KMS-11 (cell line): Measurements from ENCODE around the gene VCAN.
A peak's percentile ranks its signal among the peaks of the same experiment; 100 is the strongest.

Experiments
- H2AFZ ChIP-seq: fragments of 200-600 bp; sonication (generic); 2 replicates; pipeline ENCODE4 v1.6.1; 2016; ENCODE audit warnings: antibody characterized with exemption, mixed run types, low read depth
- H3K27ac ChIP-seq: fragments of 200-600 bp; sonication (generic); 2 replicates; pipeline ENCODE4 v1.6.1; 2016; ENCODE audit warnings: mild to moderate bottlenecking, mixed run types
- H3K27me3 ChIP-seq: fragments of 200-600 bp; sonication (generic); 2 replicates; pipeline ENCODE4 v1.6.1; 2017; ENCODE audit warnings: mild to moderate bottlenecking, low read depth, mixed run types, moderate library complexity; ENCODE audit not compliant: insufficient read depth
- H3K36me3 ChIP-seq: fragments of 200-600 bp; sonication (generic); 2 replicates; pipeline ENCODE4 v1.6.1; 2017; ENCODE audit warnings: mild to moderate bottlenecking, mixed run types; ENCODE audit not compliant: insufficient read depth
- H3K4me1 ChIP-seq: fragments of 200-600 bp; sonication (generic); 2 replicates; pipeline ENCODE4 v1.6.1; 2016; ENCODE audit warnings: mild to moderate bottlenecking, low read depth, mixed run types; ENCODE audit not compliant: poor library complexity, severe bottlenecking
- H3K4me2 ChIP-seq: fragments of 200-600 bp; sonication (generic); 2 replicates; pipeline ENCODE4 v1.7.0; 2016; ENCODE audit warnings: mild to moderate bottlenecking, mixed run types
- H3K4me3 ChIP-seq: fragments of 200-600 bp; sonication (generic); IDR thresholded peaks from 2 replicates; pipeline ENCODE4 v1.6.1; 2017; ENCODE audit warnings: low read depth, low read length, mixed read lengths; ENCODE audit not compliant: insufficient read depth
- H3K79me2 ChIP-seq: fragments of 200-600 bp; sonication (generic); 2 replicates; pipeline ENCODE4 v1.6.1; 2016; ENCODE audit warnings: low read depth, mixed run types; ENCODE audit not compliant: insufficient read depth
- H3K9ac ChIP-seq: fragments of 200-600 bp; sonication (generic); 2 replicates; pipeline ENCODE4 v1.6.1; 2016; ENCODE audit warnings: mild to moderate bottlenecking, mixed run types
- H4K20me1 ChIP-seq: fragments of 200-600 bp; sonication (generic); 2 replicates; pipeline ENCODE4 v1.6.1; 2016; ENCODE audit warnings: mild to moderate bottlenecking, mixed run types; ENCODE audit not compliant: insufficient read depth
- TF ChIP-seq, protein P1 (sequence below): fragments of 200-600 bp; sonication (generic); conservative IDR thresholded peaks from 2 replicates; pipeline ENCODE4 v1.6.1; 2017; ENCODE audit warnings: low read depth, mild to moderate bottlenecking, antibody characterized with exemption, low read length, moderate library complexity, mixed read lengths

The VCAN gene

DNA sequence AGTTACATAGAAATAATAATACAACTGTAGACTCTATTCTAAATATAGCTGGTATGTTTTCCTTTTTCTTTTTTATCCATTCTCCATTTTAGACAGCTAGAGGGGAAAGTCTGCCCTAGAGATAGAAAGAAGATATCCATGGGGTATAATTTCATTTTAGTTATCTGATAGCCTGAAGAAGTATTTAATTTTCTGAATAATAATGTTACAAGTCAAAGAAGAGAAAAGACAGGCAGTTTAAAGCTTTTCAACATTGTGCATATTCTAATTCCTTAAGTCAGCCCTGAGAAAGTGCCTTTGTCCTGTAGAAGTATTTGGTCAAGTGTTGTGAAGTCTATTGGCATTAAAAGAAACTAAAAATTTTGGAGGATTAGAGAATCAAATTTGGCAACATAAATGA is 2.5 kb upstream of the VCAN start:
- TF ChIP-seq, protein P1, sequence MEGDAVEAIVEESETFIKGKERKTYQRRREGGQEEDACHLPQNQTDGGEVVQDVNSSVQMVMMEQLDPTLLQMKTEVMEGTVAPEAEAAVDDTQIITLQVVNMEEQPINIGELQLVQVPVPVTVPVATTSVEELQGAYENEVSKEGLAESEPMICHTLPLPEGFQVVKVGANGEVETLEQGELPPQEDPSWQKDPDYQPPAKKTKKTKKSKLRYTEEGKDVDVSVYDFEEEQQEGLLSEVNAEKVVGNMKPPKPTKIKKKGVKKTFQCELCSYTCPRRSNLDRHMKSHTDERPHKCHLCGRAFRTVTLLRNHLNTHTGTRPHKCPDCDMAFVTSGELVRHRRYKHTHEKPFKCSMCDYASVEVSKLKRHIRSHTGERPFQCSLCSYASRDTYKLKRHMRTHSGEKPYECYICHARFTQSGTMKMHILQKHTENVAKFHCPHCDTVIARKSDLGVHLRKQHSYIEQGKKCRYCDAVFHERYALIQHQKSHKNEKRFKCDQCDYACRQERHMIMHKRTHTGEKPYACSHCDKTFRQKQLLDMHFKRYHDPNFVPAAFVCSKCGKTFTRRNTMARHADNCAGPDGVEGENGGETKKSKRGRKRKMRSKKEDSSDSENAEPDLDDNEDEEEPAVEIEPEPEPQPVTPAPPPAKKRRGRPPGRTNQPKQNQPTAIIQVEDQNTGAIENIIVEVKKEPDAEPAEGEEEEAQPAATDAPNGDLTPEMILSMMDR, result no peak
- no peak overlapping the region for H3K4me3 ChIP-seq
- no peaks in the 10 kb centered on the region for H3K79me2 ChIP-seq

DNA sequence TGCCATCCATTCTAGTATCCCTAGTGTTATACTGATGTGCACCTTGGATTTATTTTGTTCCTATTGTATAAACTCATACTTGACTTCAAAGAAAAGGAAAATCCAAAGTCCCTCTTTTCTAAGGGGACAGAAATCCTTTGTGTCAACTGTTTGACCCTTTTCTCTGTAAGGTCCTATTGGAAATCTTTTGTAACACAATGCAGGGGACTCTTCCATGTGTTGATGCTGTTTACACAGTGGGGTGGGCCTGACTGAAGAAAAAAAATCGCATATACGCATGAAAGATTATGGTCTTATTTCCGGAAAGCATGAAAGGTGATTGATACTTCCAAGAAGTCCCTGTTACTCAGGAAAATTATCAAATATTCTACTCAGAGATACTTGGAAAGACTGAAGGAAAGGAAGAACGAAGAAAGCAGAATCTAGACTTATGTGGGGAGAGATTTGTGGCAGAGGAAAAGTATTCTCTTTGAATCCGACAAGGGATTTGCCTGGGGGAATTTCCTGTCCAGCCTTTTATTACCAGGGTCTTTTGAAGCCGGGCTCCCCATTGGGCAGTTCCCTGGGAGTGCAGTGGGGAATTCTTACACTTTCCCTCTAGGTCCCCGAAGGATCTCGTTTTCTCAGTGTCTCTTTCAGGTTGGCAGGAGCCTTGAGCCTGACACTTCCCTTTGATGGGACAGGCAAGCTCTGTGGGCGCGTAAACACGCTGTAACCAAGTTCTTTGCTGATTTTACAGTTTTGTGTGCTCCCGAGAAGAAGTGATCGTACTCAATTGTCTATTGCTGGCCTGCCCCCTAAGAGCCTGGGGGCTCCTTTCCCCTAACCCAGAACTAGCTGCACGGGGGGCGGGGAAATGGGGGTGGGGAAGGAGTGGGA is 779 bp upstream of the VCAN start:
- no peak overlapping the region for H3K4me2 ChIP-seq
- no peak overlapping the region for H2AFZ ChIP-seq
- TF ChIP-seq, protein P1, result no peak
- no peaks in the 10 kb centered on the region for H3K79me2 ChIP-seq
- no peaks in the 10 kb centered on the region for H4K20me1 ChIP-seq
- H3K36me3 ChIP-seq, result no peaks in the 10 kb centered on the region
- H3K27me3 ChIP-seq, result peaks cover 3% of the 10 kb centered on the region; the same call in 1 of the 2 replicates
- H3K27ac ChIP-seq, result no peak overlapping the region
- H3K9ac ChIP-seq, result no peak overlapping the region
- H3K4me1 ChIP-seq, result peaks cover 11% of the 10 kb centered on the region
- no peak overlapping the region for H3K4me3 ChIP-seq

More for the DNA sequence above, 2.5 kb upstream of the VCAN start:
- Histone ChIP-seq H3K27ac (no peak overlapping the region), H4K20me1 (no peaks in the 10 kb centered on the region), H2AFZ (no peak overlapping the region), H3K36me3 (no peaks in the 10 kb centered on the region), H3K4me2 (no peak overlapping the region), H3K27me3 (peaks cover 3% of the 10 kb centered on the region; the same call in 1 of the 2 replicates), H3K4me1 (peaks cover 5% of the 10 kb centered on the region), H3K9ac (no peak overlapping the region)

DNA sequence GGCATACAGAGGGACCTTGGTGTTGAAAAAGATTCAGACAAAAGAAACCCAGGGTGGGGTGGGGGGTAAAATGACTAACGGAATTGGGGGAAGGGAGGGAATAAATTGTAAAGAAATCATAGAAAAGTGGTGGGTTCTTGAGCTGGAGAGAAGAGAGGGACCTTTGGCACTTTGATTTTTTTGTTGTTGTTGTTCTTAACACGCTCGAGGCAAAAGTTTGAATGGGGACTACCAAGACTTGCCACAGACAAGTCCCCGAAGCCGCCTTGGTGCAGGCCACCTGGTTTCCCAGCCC is 616 bp downstream of the VCAN start:
- H3K36me3 ChIP-seq, result no peaks in the 10 kb centered on the region
- H3K27me3 ChIP-seq, result peaks cover 3% of the 10 kb centered on the region; the same call in 1 of the 2 replicates
- TF ChIP-seq, protein P1, result no peak
- peak overlapping the region; percentile 80; the same call in 1 of the 2 replicates for H3K9ac ChIP-seq
- no peak overlapping the region for H3K4me3 ChIP-seq
- no peaks in the 10 kb centered on the region for H4K20me1 ChIP-seq
- peak overlapping the region; percentile 89 for H2AFZ ChIP-seq
- no peaks in the 10 kb centered on the region for H3K79me2 ChIP-seq
- H3K27ac ChIP-seq, result peak overlapping the region; percentile 82; the same call in 1 of the 2 replicates
- peaks cover 11% of the 10 kb centered on the region for H3K4me1 ChIP-seq
- H3K4me2 ChIP-seq, result peak overlapping the region; percentile 77

DNA sequence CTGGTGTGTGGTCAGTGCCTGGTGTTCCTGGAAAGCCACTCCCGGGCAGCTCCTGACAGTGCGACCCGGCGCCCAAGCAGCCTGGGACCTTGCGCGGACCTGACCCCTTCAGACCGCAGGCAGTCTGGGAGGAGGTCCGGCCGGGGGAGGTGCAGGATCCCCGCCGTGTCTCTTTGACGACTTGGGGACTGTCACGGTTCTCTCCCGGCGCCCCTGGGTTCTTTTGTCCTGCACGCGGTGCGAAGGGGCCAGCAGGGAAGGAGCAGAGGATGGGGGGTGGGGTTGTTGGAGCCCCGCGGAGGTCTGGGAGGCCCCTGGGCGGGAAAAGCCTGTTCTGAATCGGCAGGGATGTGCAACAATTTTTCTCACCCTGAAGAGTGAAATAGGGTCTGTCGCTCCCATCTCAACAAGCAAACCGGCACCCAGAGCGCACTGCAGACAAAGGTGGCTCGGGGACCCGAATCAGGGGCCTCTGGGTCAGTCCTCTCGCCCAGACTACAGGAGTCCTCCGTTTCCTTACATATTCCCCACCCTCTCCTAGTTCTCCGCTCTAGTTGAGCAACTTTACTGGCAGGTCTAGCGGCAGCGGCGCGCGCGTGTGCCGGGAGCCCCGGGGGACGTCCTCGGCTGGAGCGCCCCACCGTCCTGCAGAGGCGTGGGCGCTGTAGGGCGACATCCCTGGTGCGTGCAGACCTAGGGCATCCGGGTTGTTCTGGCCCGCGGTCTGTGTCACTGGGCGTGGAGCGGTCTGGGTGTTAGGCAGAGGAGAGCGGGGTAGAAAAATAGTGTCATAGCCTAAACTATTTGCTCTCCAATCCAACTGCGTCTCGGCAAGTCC is 1.2 kb downstream of the VCAN start:
- H3K79me2 ChIP-seq, result no peaks in the 10 kb centered on the region
- H3K4me2 ChIP-seq, result peak overlapping the region; percentile 77
- H2AFZ ChIP-seq, result peak overlapping the region; percentile 89
- peak overlapping the region; percentile 80 for H3K9ac ChIP-seq
- TF ChIP-seq, protein P1, result no peak
- peak overlapping the region; percentile 82 for H3K27ac ChIP-seq
- H3K4me1 ChIP-seq, result peaks cover 11% of the 10 kb centered on the region
- H4K20me1 ChIP-seq, result no peaks in the 10 kb centered on the region
- H3K27me3 ChIP-seq, result peaks cover 3% of the 10 kb centered on the region; the same call in 1 of the 2 replicates
- H3K4me3 ChIP-seq, result no peak overlapping the region
- no peaks in the 10 kb centered on the region for H3K36me3 ChIP-seq
